Stimulated activated CD4-positive, alpha-beta T cell treated with anti-CD3 and anti-CD28 coated beads, Interleukin-4, amount 100 ng/mL, for 24 hours (primary cell): ENCODE measurements around the gene TMPRSS3.

Experiments
- DNase-seq: peaks from one replicate; pipeline ENCODE4 v3.0.0-alpha.2; 2020

The TMPRSS3 gene

GRCh38 chr21:42369821-42370220 lies 26.0 kb downstream of the TMPRSS3 start:
- DNase-seq = no peak

DNA sequence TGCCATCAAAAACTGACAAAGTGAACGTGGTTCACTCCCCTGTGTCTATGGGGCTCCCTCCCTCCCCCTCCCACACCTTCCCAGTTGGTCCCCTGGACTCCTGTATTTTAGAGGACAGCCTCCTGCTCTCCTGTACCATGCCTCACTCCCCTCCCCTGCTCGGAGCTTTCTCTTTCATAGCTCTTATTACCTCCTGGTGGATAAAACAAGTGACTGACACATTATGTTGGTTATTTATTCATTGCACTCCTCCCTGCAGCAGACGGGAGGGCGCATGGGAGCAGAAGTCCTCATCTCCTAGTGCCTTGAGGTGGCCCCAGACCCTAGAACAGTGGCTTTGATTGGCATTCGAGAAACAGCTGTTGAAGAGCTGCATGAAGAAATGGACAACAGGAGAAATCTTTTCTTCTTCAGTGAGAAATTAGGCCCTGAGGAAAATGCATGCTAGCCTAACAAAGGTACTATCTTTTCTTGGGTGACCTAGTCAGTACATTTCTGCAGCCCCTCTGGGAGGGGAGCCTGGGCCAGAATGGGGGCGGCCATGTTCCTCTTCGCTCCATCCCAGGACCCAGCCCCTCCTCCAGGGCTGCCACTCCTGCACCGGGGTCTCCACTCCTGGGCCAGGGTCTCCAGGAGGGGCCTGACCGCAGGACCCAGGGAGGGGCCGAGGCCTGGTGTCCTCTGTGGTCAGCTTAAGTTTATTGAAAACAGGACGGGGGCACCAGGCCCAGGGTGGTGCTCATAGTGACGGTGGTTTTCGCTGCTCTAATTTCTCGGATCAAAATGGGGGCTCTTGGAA lies 28.3 kb downstream of the TMPRSS3 start:
- no peak for DNase-seq

GRCh38 chr21:42366292-42367010 lies 29.4 kb downstream of the TMPRSS3 start, which contains the start of gene TFF1:
TFF1 (minus strand) TSS chr21:42366535; CDS start chr21:42366495, 40 bp downstream.
- DNase-seq = no peak

DNA sequence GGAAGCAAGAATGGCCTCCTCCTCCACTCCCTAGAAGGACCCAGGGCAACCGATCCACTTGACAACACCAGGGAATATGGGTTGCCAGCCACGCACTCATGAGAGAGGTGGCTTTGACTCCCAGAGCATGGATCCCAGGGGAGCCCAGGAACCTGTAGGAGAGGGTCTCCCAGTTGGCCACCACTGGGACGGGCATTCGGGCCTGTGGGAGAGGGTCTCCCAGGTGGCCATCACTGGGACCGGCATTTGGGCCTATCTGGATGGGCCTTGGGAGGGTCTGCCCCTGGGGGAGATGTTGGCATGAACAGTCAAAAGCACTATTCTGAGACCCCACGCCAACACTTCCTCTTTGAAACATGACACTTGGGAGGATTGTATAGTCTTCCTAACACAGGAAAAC lies 30.1 kb downstream of the TMPRSS3 start:
- no peak for DNase-seq

DNA sequence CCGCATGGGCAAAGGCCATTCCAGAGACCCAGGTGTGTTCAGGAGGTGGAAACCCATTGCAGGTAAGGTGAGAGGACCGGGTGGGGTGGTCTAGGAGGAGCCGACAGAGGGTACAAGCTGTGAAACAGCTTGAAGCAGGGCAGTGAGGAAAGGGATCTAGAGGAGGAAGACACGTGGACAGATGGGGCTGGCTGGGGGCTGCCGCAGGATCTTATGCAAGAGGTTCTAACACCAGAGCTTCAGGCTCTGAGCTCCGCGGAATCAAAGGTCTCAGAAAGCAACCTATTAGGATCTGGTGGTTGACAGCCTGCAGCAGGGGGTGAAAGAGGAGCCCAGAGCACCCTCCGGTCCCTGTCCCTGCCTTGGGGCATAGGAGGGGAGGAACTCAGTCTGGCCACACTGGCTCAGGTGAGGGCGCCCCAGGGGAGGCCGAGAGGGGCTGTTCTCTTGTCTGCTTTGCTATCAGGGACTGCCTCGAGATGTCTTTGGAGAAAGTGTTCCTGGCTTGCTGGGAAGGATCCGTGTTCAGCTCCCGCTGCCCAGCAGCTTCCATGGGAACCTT lies 31.5 kb downstream of the TMPRSS3 start:
- no peak for DNase-seq

DNA sequence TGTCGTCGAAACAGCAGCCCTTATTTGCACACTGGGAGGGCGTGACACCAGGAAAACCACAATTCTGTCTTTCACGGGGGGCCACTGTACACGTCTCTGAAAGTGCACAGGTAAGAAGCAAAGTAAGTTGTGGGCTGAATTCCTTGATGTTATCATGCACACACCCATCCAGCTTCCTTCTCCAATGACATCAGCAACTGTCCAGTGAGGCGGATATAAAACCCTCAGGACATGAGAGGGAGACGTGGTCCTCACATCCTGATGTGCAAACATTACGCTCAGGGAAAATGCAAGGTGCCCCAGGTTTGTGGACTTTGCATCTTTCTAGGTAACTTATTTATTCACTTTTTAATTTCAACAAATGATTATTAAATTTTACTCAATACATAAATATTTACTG lies 32.5 kb downstream of the TMPRSS3 start:
- DNase-seq = no peak

DNA sequence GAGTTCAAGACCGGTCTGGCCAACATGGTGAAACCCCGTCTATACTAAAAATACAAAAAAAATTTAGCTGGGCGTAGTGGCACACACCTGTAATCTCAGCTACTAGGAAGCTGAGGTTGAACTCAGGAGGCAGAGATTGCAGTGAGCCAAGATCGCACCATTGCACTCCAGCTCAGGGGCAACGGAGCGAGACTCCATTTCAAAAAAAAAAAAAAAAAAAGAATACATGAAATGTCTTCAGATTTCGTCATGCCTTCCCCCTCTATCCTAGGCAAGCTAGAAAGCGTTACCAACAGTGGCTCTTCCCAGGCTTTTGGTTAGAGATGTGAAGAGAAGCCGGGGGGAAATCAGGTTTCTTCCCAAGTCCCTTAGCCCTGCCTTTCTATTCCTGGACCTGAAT lies 33.2 kb downstream of the TMPRSS3 start:
- no peak for DNase-seq

DNA sequence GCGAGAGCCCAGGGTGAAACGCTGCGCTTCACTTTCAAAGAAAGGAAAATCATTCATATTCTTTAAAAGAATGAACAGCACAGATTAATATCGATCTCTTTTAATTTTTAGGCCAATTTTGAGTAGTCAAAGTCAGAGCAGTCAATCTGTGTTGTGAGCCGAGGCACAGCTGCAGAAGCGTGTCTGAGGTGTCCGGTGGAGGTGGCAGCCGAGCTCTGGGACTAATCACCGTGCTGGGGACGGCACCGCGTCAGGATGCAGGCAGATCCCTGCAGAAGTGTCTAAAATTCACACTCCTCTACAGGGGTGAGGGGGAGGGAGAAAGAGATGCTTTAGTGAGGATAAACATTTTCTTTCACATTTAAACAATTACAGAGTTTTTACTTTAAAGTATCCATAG lies 33.7 kb downstream of the TMPRSS3 start:
- DNase-seq = no peak

DNA sequence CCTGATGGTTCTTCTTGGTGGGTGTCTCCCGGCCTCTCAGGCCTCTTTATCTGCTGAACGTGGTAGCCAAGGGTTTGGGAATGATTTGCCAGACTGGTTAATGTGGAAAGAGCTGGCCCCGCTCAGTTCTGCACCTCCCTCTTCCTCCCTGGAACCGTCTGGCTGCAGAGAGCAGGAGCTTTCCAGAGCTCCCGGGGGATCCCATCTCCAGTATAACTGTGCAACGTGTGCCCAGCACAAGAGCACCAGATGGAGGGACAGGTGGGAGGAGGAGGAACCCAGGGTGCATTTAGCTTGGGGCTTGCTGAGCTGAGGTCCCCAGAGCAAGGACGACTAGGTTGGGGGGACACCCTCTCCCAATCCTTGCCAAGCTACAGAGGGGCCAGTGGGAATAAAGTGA lies 34.6 kb downstream of the TMPRSS3 start:
- no peak for DNase-seq

GRCh38 chr21:42360317-42360716 lies 35.5 kb downstream of the TMPRSS3 start:
- DNase-seq = peak; percentile 26

DNA sequence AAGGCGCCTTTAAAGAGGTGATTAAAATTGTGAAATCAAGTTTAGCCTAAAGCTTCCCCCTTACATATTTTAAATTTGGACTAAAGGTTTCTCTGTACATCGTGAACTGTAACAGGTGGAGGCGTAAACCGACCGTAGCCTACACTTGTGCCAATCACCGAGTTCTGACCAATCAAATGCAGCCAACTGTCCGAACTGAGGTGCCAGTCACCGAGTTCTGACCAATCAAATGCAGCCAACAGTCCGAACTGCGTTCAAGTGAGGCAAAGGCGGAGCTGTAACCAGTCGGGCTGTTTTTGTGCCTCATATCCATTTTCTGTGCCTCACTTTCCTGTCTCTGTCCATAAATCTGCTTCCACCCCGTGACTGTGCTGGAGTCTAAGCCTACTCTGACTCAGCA lies 36.9 kb downstream of the TMPRSS3 start:
- DNase-seq = no peak

DNA sequence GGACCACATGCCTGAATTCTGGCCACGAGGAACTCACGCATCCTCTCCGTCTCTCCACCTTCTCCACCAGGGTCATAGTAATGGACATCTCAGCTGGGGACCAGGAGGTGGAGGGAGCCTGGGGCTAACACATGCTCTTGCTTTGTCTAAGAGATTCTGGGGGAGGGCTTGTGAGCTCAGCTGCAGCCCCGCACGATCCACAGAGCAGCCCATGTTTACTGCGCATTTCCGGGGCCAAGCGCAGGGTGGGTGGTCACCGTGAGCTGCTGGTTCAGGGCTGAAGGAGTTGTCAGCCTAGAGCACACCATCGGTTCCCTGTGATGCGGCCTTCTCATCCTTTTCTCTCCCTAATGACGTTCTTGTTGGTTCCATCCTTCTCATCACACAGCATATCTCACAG lies 37.6 kb downstream of the TMPRSS3 start:
- DNase-seq = no peak

DNA sequence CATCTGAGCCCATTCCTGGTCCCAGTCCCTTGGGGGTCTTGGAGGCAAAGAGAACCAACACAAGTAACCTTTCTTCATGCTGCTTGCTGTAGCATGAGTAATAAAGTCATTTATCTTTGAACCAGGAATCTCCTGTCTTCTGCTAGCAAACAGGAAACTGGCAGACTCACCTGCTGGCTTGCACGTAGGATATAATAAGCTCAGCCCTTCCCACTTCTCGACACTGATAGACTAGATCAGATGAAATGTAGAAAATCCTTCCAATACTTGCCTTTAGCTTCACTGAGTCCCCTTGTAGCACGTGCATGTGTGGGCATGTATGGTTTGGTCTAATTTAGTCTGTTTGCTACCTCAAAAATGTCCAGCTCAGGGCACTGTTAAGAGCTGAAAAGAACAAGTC lies 38.5 kb downstream of the TMPRSS3 start:
- no peak for DNase-seq

DNA sequence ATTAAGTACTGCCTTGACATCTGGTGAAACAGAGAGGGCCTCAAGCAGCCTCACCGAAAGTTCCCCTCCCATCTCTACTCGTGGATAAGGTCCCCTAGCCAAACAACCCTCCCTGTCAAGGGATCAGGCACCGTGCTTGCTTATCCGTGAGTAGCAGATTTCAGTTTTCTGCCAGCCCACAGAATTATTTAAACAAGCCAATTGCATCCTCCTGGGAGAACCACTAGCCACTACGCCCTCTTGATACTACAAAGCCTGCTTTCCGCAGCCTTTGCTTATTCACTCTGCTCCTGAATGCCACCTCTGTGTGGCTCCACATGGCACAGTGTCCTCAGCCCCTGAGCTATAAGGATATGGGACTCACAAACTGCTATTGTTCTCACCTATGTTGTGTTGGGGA lies 39.2 kb downstream of the TMPRSS3 start:
- no peak for DNase-seq

DNA sequence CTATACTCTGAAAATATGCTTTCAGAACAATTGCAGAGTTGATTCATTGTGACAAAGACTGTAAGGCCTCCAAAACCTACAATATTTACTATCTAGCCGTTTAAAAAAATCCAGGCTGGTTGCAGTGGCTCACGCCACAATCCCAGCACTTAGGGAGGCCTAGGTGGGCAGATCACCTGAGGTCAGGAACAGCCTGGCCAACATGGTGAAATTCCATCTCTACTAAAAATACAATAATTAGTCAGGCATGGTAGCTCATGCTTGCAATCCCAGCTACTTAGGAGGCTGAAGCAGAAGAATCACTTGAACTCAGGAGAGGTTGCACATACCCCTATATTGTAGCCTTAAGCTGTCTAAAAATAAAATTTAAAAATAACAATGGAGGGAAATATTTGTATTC lies 39.8 kb downstream of the TMPRSS3 start:
- no peak for DNase-seq

DNA sequence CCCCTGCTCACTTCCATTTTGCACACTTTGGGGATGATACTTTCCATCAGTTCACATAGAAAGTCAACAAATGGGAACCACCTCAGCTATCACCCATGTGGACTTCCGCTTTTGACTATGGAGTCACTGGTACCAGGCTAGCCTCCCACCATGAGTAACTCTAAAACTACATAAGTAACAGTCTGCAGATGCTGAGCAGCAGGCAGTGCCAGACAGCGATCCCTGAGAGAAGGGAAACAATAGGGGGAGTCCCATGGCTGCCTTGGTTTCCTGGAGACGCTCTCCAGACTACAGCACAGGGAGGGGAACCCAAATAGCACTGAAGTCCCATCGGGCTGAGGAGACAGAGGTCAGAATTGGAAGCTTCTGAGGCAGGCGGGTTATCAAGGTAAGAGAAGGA lies 42.2 kb downstream of the TMPRSS3 start:
- DNase-seq = no peak

DNA sequence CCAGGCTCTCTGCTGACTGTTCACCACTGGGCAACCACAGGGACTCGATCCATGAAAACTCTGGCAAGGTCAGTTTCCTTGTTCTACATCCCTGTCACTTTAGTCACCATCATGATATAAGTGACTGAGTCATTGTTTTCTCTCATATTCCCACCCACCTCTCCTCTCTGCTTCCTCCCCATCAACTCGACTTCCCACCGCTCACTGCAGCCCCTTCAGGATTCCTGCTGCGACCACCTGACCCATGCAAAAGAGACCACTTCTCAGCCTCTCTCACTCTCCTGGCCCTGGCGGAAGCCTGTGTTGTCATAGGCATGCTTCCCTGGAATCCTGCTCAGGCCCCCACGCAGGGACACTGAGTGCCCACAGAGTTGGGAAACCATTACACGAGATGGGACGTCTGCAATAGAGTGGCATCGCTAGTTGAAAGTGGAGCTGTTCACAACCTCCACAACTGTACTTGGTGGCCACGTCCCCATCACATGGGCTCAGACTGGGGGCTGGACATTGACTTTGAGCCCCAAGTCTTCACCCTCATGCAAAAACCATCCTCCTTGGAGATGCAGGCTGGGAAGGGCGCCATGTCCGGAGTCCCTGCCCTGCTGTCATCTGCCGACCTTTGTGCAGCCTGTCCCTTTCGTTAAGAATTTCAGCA lies 43.3 kb downstream of the TMPRSS3 start:
- DNase-seq = no peak

DNA sequence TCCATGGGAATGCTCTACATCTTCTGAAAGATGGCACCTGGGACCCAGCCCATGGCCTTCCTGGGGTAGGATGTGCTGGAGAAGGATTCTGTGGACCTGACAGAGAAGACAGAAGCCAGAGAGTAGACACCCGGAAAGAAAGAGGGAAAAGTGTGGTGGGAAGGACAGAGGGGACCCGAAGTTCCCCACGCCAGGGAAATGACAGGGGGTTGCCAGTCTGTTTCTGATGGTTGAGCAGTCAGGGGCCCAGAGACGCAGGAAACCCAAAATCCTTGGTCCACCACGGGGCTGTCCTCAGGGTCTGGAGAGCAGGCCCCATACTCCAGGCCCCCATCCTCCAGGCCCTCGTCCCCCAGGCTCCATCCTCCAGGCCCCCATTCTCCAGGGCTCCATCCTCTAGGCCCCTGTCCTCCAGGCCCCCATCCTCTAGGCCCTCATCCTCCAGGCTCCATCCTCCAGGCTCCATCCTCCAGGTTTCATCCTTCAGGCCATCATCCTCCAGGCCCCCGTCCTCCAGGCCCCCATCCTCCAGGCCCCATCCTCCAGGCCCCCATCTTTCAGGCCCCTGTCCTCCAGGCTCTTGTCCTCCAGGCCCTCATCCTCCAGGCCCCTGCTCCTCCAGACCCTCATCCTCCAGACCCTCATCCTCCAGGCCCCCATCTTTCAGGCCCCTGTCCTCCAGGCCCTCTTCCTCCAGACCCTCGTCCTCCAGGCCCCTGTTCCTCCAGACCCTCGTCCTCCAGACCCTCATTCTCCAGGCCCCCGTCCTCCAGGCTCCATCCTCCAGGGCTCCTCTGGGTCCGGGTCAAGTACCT lies 44.0 kb downstream of the TMPRSS3 start:
- DNase-seq = no peak

DNA sequence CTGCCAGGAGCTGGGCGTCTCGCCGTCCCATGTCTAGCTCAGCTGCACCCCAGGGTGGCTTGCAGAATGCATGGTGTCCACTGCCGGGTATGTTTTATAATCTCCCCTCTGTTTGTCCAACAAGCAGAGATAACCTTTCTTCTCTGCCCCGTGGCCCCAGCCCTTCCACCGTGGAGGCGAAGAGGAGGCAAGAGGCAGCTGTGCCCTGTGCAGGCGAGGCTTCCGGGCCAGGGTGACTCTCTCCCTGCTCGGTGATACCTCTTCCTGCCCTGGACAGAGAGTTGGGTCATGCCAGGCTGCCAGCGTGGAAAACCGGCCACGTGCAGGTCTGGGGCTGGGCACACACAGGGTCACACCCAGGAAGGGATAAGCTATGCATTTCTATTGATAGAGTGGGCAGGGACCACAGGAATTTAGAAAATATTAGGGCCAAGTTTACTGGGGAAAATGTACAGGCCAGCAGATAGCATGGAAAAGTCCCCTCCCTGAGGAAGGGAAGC lies 44.9 kb downstream of the TMPRSS3 start, which contains the start of gene TFF2:
Gene TFF2, minus strand, starts transcription at position 68 of the 500 bp plus-strand sequence. Its CDS starts 37 bp downstream, at position 31.
- DNase-seq = no peak

GRCh38 chr21:42350318-42350910 lies 45.4 kb downstream of the TMPRSS3 start:
- DNase-seq = no peak

DNA sequence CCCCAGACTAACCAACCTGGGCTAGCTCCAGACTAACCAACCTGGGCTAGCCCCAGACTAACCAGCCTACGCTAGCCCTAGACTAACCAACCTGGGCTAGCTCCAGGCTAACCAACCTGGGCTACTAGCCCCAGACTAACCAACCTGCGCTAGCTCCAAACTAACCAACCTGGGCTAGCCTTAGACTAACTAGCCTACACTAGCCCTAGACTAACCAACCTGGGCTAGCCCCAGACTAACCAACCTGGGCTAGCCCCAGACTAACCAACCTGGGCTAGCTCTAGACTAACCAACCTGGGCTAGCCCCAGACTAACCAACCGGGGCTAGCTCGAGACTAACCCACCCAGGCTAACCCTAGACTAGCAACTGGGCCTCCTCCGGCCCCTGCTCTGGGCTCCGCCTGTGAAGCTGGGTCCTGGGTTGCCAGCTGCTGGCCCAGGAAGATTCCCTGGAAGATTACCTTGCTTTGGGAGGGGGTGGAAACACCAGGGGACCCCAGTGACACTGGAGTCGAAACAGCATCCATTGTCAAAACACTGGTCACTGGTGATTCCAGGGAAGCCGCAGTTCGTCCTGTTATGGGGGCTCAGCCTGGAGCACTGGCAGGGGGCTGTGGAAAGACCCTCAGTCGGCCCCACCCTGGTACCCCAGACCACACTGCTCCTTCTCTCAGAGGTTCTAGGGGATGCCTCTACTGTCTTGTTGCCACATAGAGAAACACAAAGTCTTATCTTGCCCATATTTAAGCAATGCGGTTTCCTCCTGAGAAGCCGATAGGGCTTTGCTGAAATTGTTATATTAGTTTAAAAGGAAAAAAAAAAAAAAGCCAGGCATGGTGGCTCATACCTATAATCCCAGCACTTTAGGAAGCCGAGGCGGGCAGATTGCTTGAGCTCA lies 46.2 kb downstream of the TMPRSS3 start:
- DNase-seq = no peak
